Measurements from ENCODE around the gene RNU6-8. TPM values are rescaled to one million over a fixed set of nuclear protein-coding genes. Genes with fewer than 3 reads are reported as not detected.

Gene RNU6-8
- total RNA-seq, 1 donor from 2014 or later = not detected

DNA sequence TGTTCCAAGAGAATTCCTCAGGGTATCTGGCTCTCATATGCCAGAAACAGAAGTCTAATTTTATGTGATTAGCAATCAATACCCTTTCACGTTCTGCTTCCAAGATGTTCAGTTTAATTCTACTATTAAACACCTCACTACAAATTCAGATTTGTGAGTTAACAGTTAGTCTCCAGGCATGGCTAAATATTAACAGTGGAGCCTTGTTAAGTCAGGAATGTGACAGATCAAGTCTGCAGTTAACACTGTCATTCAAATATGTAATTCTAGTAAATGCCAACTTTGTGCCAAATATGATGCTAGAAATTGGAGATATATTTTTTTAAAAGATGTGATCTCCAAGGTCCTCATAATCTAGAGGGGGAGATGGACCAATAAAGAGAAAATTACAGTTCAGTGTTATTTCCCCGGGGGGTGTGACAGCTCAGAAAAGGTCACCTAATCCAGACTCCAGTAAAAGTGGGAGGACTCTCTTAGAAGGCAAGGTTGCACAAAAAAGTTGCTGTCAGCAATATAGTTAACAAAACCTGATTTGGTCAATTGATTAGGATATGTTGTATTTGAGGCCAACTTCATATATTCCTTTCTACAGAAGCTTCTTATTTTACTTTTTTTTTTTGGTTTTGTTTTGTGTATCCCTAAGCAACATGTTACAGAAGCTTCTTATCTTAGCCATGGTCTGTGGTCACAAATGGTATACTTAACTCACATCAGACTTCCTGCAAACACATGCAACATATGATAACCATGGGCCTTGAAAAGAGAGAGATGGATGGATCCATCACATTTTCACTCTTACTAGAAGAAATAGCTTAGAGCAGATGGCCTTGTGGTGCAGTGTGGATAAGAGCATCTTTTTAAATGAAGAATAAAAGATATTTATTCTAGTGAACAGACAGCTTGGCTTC lies 19.7 kb downstream of the RNU6-8 start:
- Histone ChIP-seq H3K4me1 (peaks cover 5% of the 10 kb centered on the region), H3K27ac (replicated peaks) (no peak overlapping the region), H3K36me3 (no peaks in the 10 kb centered on the region), H3K27me3 (ENCODE audit: low read depth) (no peaks in the 10 kb centered on the region), H3K9me3 (replicated peaks) (peaks cover 37% of the 10 kb centered on the region), H3K4me3 (no peak overlapping the region)
- intact Hi-C loops (cut with micrococcal nuclease) = no loop called here
- no peak for DNase-seq
- no peak for TF ChIP-seq CTCF (IDR thresholded peaks at IDR 0.05; ENCODE audit: borderline replicate concordance)

GRCh38 chr14:32171469-32171868 lies 31.6 kb downstream of the RNU6-8 start:
- Histone ChIP-seq H3K9me3 (replicated peaks) (no peaks in the 10 kb centered on the region), H3K4me3 (no peak overlapping the region), H3K36me3 (no peaks in the 10 kb centered on the region), H3K27me3 (ENCODE audit: low read depth) (no peaks in the 10 kb centered on the region), H3K27ac (replicated peaks) (no peak overlapping the region), H3K4me1 (no peaks in the 10 kb centered on the region)
- intact Hi-C loops (cut with micrococcal nuclease) = no loop called here
- DNase-seq = no peak
- TF ChIP-seq CTCF (IDR thresholded peaks at IDR 0.05; ENCODE audit: borderline replicate concordance) = no peak

DNA sequence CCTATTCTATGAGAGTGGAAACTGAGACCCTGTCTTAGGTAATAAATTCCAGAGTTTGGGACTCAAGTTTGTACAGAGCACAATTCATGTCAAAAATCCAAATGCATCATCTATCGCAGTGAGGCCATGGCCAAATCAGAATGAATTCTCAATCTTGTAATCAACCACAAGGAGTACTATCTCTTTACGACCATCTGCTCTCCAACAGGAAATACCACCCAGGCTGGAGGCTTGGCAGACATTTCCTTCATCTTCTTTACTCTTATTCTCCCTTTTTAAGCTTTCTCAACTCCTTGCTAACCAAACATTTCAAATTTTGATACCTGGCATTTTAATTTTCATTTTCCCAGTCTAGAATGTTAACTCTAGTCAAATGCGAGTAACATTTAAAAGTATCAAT lies 33.9 kb downstream of the RNU6-8 start:
- no peak for TF ChIP-seq CTCF (IDR thresholded peaks at IDR 0.05; ENCODE audit: borderline replicate concordance)
- no peaks in the 10 kb centered on the region for H3K36me3 ChIP-seq
- DNase-seq = no peak
- H3K4me1 ChIP-seq = no peaks in the 10 kb centered on the region
- no peak overlapping the region for H3K27ac ChIP-seq (replicated peaks)
- H3K4me3 ChIP-seq = no peak overlapping the region
- H3K9me3 ChIP-seq (replicated peaks) = no peaks in the 10 kb centered on the region
- intact Hi-C loops (cut with micrococcal nuclease) = no loop called here
- H3K27me3 ChIP-seq (ENCODE audit: low read depth) = no peaks in the 10 kb centered on the region

- no peaks in the 10 kb centered on the region for H3K36me3 ChIP-seq
- no peak for DNase-seq
- no peak overlapping the region for H3K4me3 ChIP-seq
- no peaks in the 10 kb centered on the region for H3K9me3 ChIP-seq (replicated peaks)
- H3K27ac ChIP-seq (replicated peaks) = no peak overlapping the region
- no peaks in the 10 kb centered on the region for H3K27me3 ChIP-seq (ENCODE audit: low read depth)
- no peak for TF ChIP-seq CTCF (IDR thresholded peaks at IDR 0.05; ENCODE audit: borderline replicate concordance)
- intact Hi-C loops (cut with micrococcal nuclease) = no loop called here
- H3K4me1 ChIP-seq = no peaks in the 10 kb centered on the region
Observed at GRCh38 chr14:32167907-32168306, 35.2 kb downstream of the RNU6-8 start.

GRCh38 chr14:32166924-32167323 lies 36.1 kb downstream of the RNU6-8 start:
- Histone ChIP-seq H3K9me3 (replicated peaks) (peaks cover 7% of the 10 kb centered on the region), H3K4me3 (no peak overlapping the region), H3K27ac (replicated peaks) (no peak overlapping the region), H3K4me1 (no peaks in the 10 kb centered on the region), H3K36me3 (no peaks in the 10 kb centered on the region), H3K27me3 (ENCODE audit: low read depth) (no peaks in the 10 kb centered on the region)
- no peak for DNase-seq
- intact Hi-C loops (cut with micrococcal nuclease) = no loop called here
- no peak for TF ChIP-seq CTCF (IDR thresholded peaks at IDR 0.05; ENCODE audit: borderline replicate concordance)

Data from left ventricle myocardium inferior (tissue), 1 donor.